H1 (cell line): ENCODE measurements around the gene RFX1. TPM values are rescaled to one million over a fixed set of nuclear protein-coding genes. Genes with fewer than 3 reads are reported as not detected.

ENCODE experiments used
- CHD1 ChIP-seq: IDR thresholded peaks from 2 replicates; pipeline ENCODE4 v1.6.1; 2012; ENCODE audit warnings: low read depth, low read length, improper control_type of control experiment
- EZH2 ChIP-seq: fragments of 200-600 bp; sonication (generic); IDR thresholded peaks from 2 replicates; pipeline ENCODE4 v1.7.1; 2012; ENCODE audit warnings: low read depth, mild to moderate bottlenecking, moderate library complexity, low read length, inconsistent platforms; ENCODE audit not compliant: severe bottlenecking
- GABPA ChIP-seq: IDR thresholded peaks from 2 replicates; pipeline ENCODE4 v1.6.1; 2011; ENCODE audit warnings: mild to moderate bottlenecking, low read length, moderate library complexity, borderline replicate concordance; ENCODE audit not compliant: insufficient read depth
- KDM4A ChIP-seq: IDR thresholded peaks from one replicate; pipeline ENCODE4 v1.7.1; 2012; ENCODE audit warnings: low read depth, mild to moderate bottlenecking, moderate library complexity, low read length, inconsistent platforms; ENCODE audit not compliant: severe bottlenecking
- PHF8 ChIP-seq: fragments of 200-600 bp; sonication (generic); conservative IDR thresholded peaks from 2 replicates; pipeline ENCODE4 v1.7.1; 2012; ENCODE audit warnings: low read depth, mild to moderate bottlenecking, inconsistent platforms, low read length, moderate library complexity
- RXRA ChIP-seq: IDR thresholded peaks from 2 replicates; pipeline ENCODE4 v1.6.1; 2011; ENCODE audit warnings: low read depth, mild to moderate bottlenecking, low read length, moderate library complexity; ENCODE audit not compliant: insufficient read depth
- SP1 ChIP-seq: IDR thresholded peaks from 2 replicates; pipeline ENCODE4 v1.6.1; 2011; ENCODE audit warnings: low read depth, low read length
- YY1 ChIP-seq: IDR thresholded peaks from 2 replicates; pipeline ENCODE4 v1.6.1; 2011; ENCODE audit warnings: low read depth, mild to moderate bottlenecking, low read length
- polyA plus RNA-seq, 7 experiments: library from polyadenylated mRNA; depleted of rRNA in 3 of 7; stranded (reverse) in 5 of 7; unstranded in 2 of 7; fragments of >200 nt in 5 of 7; fragments of 200-250 nt in 2 of 7; gene quantifications; 1 replicate in 5 of 7; 2 replicates in 1 of 7; 4 replicates in 1 of 7; pipeline versions ENCODE4 v1.2.1 to v1.2.3, GENCODE V29; 2011 to 2013; ENCODE audit warnings: missing spikeins in 2 of 7, mixed read lengths in 2 of 7
- total RNA-seq: library from RNA; stranded (reverse); fragmentation: NEBNext Ultra II Directional; extraction: Animal tissue kit (Norgen Biotek cat#: 25700); gene quantifications from 2 replicates; pipeline ENCODE4 v1.2.1, GENCODE V29; 2021

RFX1 gene
- total and polyA plus RNA-seq, 2 of the 8 experiments (the other 6 are each of a cell fraction or from before 2014, with no cell fraction given): 4.9 to 17.0 TPM

- TF ChIP-seq GABPA (peak; percentile 70), SP1 (no peak), YY1 (0 out of 2 replicates have a peak, but pooled peaks have one; percentile 16), CHD1 (no peak), PHF8 (peak; percentile 5; the same call in 1 of the 2 replicates), RXRA (no peak), EZH2 (peak; percentile 54), KDM4A (peak; percentile 61)
These were observed 43.2 kb downstream of the RFX1 start (continued) for GRCh38 chr19:13962699-13963602.
